WTC11 (cell line): ENCODE results near the gene DDR2. TPM values are rescaled to one million over a fixed set of nuclear protein-coding genes. Genes with fewer than 3 reads are reported as not detected.

Source experiments
- ATAC-seq: fragments of 200-7000 bp; cut with Tn5 transposase; 2 replicates; pipeline ENCODE4 v1.10.0; 2021; ENCODE audit warnings: mild to moderate bottlenecking, moderate library complexity
- CTCF ChIA-PET: fragments of 300-600 bp; sonication (Branson Sonifier 250); formaldehyde crosslinking; loops from one replicate; lab custom pipeline; 2021; ENCODE audit warnings: antibody characterized with exemption; lab: Charles Lee
- POLR2A ChIA-PET: fragments of 350-600 bp; sonication (Branson Sonifier 250); formaldehyde crosslinking; loops from one replicate; lab custom pipeline; 2021; ENCODE audit warnings: antibody characterized with exemption; lab: Charles Lee
- DNase-seq: peaks from one replicate; pipeline ENCODE4 v3.0.0; 2021; ENCODE audit warnings: low spot score
- H3K27ac Mint-ChIP-seq: 2 replicates; pipeline ENCODE4 v1.8.0; 2021; ENCODE audit warnings: mixed read lengths
- H3K27me3 Mint-ChIP-seq: 2 replicates; pipeline ENCODE4 v1.8.0; 2021; ENCODE audit warnings: low read depth, mild to moderate bottlenecking, moderate library complexity, mixed read lengths
- H3K36me3 Mint-ChIP-seq: 2 replicates; pipeline ENCODE4 v1.8.0; 2021; ENCODE audit warnings: mixed read lengths
- H3K4me1 Mint-ChIP-seq: 2 replicates; pipeline ENCODE4 v1.8.0; 2022; ENCODE audit warnings: mixed read lengths
- H3K4me3 Mint-ChIP-seq: 2 replicates; pipeline ENCODE4 v1.8.0; 2021; ENCODE audit warnings: mild to moderate bottlenecking, moderate library complexity, mixed read lengths
- H3K9me3 Mint-ChIP-seq: 2 replicates; pipeline ENCODE4 v1.8.0; 2021; ENCODE audit warnings: mixed read lengths
- CREM ChIP-seq: sonication (generic); formaldehyde crosslinking; IDR thresholded peaks from 2 replicates; pipeline ENCODE4 v1.8.1; 2022; ENCODE audit warnings: mild to moderate bottlenecking, missing genetic modification reagents, moderate library complexity
- ESRRA ChIP-seq: sonication (generic); formaldehyde crosslinking; IDR thresholded peaks from 2 replicates; pipeline ENCODE4 v1.8.1; 2022; ENCODE audit warnings: mild to moderate bottlenecking, missing genetic modification reagents, borderline replicate concordance
- ETV6 ChIP-seq: sonication (generic); formaldehyde crosslinking; IDR thresholded peaks from 2 replicates; pipeline ENCODE4 v1.8.1; 2022; ENCODE audit warnings: mild to moderate bottlenecking, missing genetic modification reagents
- FOXJ3 ChIP-seq: sonication (generic); formaldehyde crosslinking; IDR thresholded peaks from 2 replicates; pipeline ENCODE4 v1.9.0; 2021; ENCODE audit warnings: missing genetic modification reagents, mild to moderate bottlenecking, borderline replicate concordance
- FOXK1 ChIP-seq: sonication (generic); formaldehyde crosslinking; IDR thresholded peaks from 2 replicates; pipeline ENCODE4 v1.8.0; 2022; ENCODE audit warnings: mild to moderate bottlenecking, moderate library complexity, missing genetic modification reagents
- IRF2 ChIP-seq: sonication (generic); formaldehyde crosslinking; IDR thresholded peaks from 2 replicates; pipeline ENCODE4 v1.8.0; 2022; ENCODE audit warnings: low read depth, missing genetic modification reagents, borderline replicate concordance
- KAT7 ChIP-seq: sonication (generic); formaldehyde crosslinking; IDR thresholded peaks from 2 replicates; pipeline ENCODE4 v1.8.1; 2023; ENCODE audit warnings: missing genetic modification reagents, mild to moderate bottlenecking, borderline replicate concordance
- NFATC4 ChIP-seq: fragments of 250-450 bp; sonication (Bioruptor Pico); IDR thresholded peaks from 2 replicates; pipeline ENCODE4 v1.9.0; 2021; ENCODE audit warnings: mild to moderate bottlenecking
- TCF7 ChIP-seq: sonication (generic); formaldehyde crosslinking; IDR thresholded peaks from 2 replicates; pipeline ENCODE4 v1.8.0; 2022; ENCODE audit warnings: mild to moderate bottlenecking, low read depth, missing genetic modification reagents, moderate library complexity
- ZBTB21 ChIP-seq: sonication (generic); formaldehyde crosslinking; IDR thresholded peaks from 2 replicates; pipeline ENCODE4 v1.8.1; 2023; ENCODE audit warnings: mild to moderate bottlenecking, missing genetic modification reagents, borderline replicate concordance
- ZNF263 ChIP-seq: sonication (generic); formaldehyde crosslinking; IDR thresholded peaks from 2 replicates; pipeline ENCODE4 v1.8.1; 2022; ENCODE audit warnings: low read depth, mild to moderate bottlenecking, moderate library complexity, missing genetic modification reagents
- ZNF317 ChIP-seq: sonication (generic); formaldehyde crosslinking; IDR thresholded peaks from 2 replicates; pipeline ENCODE4 v1.8.1; 2023; ENCODE audit warnings: low read depth, mild to moderate bottlenecking, moderate library complexity, missing genetic modification reagents, borderline replicate concordance
- ZNF423 ChIP-seq: fragments of 250-450 bp; sonication (Bioruptor Pico); IDR thresholded peaks from 2 replicates; pipeline ENCODE4 v2.1.2; 2022; ENCODE audit warnings: mild to moderate bottlenecking, moderate library complexity
- total RNA-seq: library from RNA; stranded (reverse); gene quantifications from 3 replicates; pipeline ENCODE4 v1.2.3, GENCODE V29; 2021
- TF ChIP-seq, protein P1 (sequence below): fragments of 250-450 bp; sonication (Bioruptor Pico); IDR thresholded peaks from 2 replicates; pipeline ENCODE4 v1.8.0; 2021; ENCODE audit warnings: mild to moderate bottlenecking
- TF ChIP-seq, protein P2 (sequence below): sonication (generic); formaldehyde crosslinking; IDR thresholded peaks from 2 replicates; pipeline ENCODE4 v1.8.1; 2023; ENCODE audit warnings: mild to moderate bottlenecking, missing genetic modification reagents, borderline replicate concordance
- TF ChIP-seq, protein P3 (sequence below): sonication (generic); formaldehyde crosslinking; IDR thresholded peaks from 2 replicates; pipeline ENCODE4 v1.8.1; 2022; ENCODE audit warnings: low read depth, missing genetic modification reagents, borderline replicate concordance
- TF ChIP-seq, protein P4 (sequence below): sonication (generic); formaldehyde crosslinking; IDR thresholded peaks from 2 replicates; pipeline ENCODE4 v1.8.1; 2023; ENCODE audit warnings: mild to moderate bottlenecking, missing genetic modification reagents

Gene DDR2
- total RNA-seq, 1 experiment from 2014 or later: 0.85 TPM

DNA sequence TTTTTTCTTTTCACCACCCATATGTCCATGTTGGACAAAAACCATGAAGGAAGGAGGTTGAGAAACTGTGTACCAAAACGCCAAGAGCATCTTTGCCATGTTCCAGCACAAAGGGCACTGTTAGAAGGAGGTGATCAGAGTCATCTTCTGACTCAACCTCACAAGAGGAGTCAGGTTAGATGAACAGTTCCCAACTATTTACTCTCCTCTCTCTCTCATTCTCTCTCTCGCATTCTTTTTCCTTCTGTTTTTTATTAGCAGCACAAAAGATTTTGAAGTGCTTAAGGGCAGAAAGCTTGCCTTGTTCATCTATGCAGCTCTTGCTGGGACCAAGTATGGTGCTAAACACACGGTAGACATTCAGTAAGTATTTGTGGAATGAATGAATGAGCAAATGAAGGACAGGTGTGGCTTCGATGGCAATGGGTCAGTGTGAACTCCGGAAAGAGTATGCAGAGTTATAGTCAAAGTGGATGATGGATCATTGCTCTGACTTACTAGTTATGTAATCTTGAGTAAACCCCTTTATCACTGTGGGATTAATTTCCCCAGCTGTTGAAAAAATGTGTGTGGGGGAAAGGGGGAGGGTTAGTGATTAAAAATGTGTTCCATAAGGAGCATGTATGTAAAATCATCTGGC, 33.9 kb downstream of the DDR2 start:
- H3K27me3 Mint-ChIP-seq: no peaks in the 10 kb centered on the region

DNA sequence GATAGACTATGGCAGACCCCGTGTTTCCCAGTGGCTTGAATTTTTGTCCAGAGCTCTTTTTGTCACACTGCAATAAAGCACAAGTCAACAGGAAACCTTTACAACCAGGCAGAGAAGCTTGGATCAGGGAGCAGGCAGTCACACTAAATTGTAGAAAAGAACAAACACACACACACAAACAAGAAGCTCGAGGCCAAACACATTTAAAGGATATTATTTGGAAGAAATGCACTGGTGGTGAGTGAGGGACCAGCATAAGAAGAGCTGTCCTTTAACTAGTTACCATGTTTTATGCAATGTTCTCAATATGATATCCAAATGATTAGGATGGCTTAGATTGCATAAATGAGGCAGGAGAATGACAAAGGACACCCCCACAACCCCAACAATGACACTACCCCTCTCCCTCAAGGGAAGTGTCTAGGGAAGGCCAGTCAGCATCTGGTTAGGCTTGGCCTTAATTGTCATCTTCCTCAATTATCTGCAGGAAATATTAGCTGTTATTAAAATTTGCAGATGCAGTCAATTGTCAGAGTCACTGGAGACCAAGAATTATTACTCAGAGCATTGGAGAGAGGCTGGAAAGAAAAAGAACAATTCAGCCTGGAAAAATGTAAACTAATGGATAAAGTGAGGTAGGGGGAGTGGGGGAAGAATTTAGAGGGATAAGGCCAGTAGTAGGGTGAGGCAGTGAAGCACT, 35.3 kb downstream of the DDR2 start:
- no peak for DNase-seq
- POLR2A ChIA-PET: no interaction called here
- ATAC-seq: no peak
- Mint-ChIP-seq H3K36me3 (no peaks in the 10 kb centered on the region), H3K9me3 (no peaks in the 10 kb centered on the region), H3K27me3 (no peaks in the 10 kb centered on the region), H3K4me3 (no peak overlapping the region), H3K27ac (no peak overlapping the region), H3K4me1 (peaks cover 4% of the 10 kb centered on the region; the same call in 1 of the 2 replicates)
- TF ChIP-seq ZNF423 (CRISPR knock-in tag) (no peak), ETV6 (no peak), KAT7 (no peak), NFATC4 (CRISPR knock-in tag) (no peak), ZBTB21 (CRISPR knock-in tag) (no peak), IRF2 (CRISPR knock-in tag) (no peak), CREM (CRISPR knock-in tag) (no peak), TCF7 (CRISPR knock-in tag) (no peak), FOXK1 (CRISPR knock-in tag) (no peak), FOXJ3 (CRISPR knock-in tag) (no peak), ZNF263 (CRISPR knock-in tag) (no peak)
- TF ChIP-seq, protein P1, sequence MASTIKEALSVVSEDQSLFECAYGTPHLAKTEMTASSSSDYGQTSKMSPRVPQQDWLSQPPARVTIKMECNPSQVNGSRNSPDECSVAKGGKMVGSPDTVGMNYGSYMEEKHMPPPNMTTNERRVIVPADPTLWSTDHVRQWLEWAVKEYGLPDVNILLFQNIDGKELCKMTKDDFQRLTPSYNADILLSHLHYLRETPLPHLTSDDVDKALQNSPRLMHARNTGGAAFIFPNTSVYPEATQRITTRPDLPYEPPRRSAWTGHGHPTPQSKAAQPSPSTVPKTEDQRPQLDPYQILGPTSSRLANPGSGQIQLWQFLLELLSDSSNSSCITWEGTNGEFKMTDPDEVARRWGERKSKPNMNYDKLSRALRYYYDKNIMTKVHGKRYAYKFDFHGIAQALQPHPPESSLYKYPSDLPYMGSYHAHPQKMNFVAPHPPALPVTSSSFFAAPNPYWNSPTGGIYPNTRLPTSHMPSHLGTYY: no peak
- TF ChIP-seq, protein P2, sequence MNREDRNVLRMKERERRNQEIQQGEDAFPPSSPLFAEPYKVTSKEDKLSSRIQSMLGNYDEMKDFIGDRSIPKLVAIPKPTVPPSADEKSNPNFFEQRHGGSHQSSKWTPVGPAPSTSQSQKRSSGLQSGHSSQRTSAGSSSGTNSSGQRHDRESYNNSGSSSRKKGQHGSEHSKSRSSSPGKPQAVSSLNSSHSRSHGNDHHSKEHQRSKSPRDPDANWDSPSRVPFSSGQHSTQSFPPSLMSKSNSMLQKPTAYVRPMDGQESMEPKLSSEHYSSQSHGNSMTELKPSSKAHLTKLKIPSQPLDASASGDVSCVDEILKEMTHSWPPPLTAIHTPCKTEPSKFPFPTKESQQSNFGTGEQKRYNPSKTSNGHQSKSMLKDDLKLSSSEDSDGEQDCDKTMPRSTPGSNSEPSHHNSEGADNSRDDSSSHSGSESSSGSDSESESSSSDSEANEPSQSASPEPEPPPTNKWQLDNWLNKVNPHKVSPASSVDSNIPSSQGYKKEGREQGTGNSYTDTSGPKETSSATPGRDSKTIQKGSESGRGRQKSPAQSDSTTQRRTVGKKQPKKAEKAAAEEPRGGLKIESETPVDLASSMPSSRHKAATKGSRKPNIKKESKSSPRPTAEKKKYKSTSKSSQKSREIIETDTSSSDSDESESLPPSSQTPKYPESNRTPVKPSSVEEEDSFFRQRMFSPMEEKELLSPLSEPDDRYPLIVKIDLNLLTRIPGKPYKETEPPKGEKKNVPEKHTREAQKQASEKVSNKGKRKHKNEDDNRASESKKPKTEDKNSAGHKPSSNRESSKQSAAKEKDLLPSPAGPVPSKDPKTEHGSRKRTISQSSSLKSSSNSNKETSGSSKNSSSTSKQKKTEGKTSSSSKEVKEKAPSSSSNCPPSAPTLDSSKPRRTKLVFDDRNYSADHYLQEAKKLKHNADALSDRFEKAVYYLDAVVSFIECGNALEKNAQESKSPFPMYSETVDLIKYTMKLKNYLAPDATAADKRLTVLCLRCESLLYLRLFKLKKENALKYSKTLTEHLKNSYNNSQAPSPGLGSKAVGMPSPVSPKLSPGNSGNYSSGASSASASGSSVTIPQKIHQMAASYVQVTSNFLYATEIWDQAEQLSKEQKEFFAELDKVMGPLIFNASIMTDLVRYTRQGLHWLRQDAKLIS: no peak
- TF ChIP-seq, protein P3, sequence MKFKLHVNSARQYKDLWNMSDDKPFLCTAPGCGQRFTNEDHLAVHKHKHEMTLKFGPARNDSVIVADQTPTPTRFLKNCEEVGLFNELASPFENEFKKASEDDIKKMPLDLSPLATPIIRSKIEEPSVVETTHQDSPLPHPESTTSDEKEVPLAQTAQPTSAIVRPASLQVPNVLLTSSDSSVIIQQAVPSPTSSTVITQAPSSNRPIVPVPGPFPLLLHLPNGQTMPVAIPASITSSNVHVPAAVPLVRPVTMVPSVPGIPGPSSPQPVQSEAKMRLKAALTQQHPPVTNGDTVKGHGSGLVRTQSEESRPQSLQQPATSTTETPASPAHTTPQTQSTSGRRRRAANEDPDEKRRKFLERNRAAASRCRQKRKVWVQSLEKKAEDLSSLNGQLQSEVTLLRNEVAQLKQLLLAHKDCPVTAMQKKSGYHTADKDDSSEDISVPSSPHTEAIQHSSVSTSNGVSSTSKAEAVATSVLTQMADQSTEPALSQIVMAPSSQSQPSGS (CRISPR knock-in tag): no peak
- CTCF ChIA-PET: no interaction called here

More for the DNA sequence above, 33.9 kb downstream of the DDR2 start:
- DNase-seq (no peak), ATAC-seq (no peak)
- ChIA-PET POLR2A (no interaction called here), CTCF (no interaction called here)
- no peaks in the 10 kb centered on the region for H3K9me3 Mint-ChIP-seq
- no peak overlapping the region for H3K27ac Mint-ChIP-seq
- no peak overlapping the region for H3K4me3 Mint-ChIP-seq
- no peaks in the 10 kb centered on the region for H3K36me3 Mint-ChIP-seq
- peaks cover 4% of the 10 kb centered on the region; the same call in 1 of the 2 replicates for H3K4me1 Mint-ChIP-seq
- TF ChIP-seq, protein P4, sequence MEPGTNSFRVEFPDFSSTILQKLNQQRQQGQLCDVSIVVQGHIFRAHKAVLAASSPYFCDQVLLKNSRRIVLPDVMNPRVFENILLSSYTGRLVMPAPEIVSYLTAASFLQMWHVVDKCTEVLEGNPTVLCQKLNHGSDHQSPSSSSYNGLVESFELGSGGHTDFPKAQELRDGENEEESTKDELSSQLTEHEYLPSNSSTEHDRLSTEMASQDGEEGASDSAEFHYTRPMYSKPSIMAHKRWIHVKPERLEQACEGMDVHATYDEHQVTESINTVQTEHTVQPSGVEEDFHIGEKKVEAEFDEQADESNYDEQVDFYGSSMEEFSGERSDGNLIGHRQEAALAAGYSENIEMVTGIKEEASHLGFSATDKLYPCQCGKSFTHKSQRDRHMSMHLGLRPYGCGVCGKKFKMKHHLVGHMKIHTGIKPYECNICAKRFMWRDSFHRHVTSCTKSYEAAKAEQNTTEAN (CRISPR knock-in tag): no peak
- TF ChIP-seq ZNF317 (CRISPR knock-in tag): no peak
- no peak for TF ChIP-seq ESRRA (CRISPR knock-in tag)
